ENCODE measurements around the gene AKAP17A. TPM values are rescaled to one million over a fixed set of nuclear protein-coding genes. Genes with fewer than 3 reads are reported as not detected.

AKAP17A gene
- total and polyA plus RNA-seq, 2 of the 8 experiments (the other 6 are each of a cell fraction or from before 2014, with no cell fraction given) = 14.0 to 41.2 TPM

- H4K8ac ChIP-seq (ENCODE audit: extremely low read depth, insufficient read depth, low read length) = no peak overlapping the region
- H3K18ac ChIP-seq (ENCODE audit: extremely low read depth, low read length) = no peak overlapping the region
- H3K9me3 ChIP-seq (ENCODE audit: insufficient read depth in 2 of 2, low read depth in 1 of 2, low read length in 1 of 2) = peaks cover 7 to 23% of the 10 kb centered on the region in 2 experiments
- H3K14ac ChIP-seq (ENCODE audit: insufficient read length) = no peak overlapping the region
- no peaks in the 10 kb centered on the region; the same call in 1 of the 2 replicates for H3K23me2 ChIP-seq (ENCODE audit: low read depth, low read length)
- H2BK12ac ChIP-seq (ENCODE audit: low read depth, low read length) = no peak overlapping the region
- H3K27me3 ChIP-seq (replicated peaks in 1 of 4; ENCODE audit: control insufficient read depth in 3 of 4, extremely low read depth in 1 of 4, insufficient read depth in 3 of 4, low read length in 3 of 4) = no peaks in the 10 kb centered on the region; a peak in 1 of 7 replicates
- no peak overlapping the region for H3K4ac ChIP-seq (replicated peaks; ENCODE audit: insufficient read length, low read depth, low read length)
- H3K4me2 ChIP-seq (ENCODE audit: insufficient read depth in 1 of 2, low read depth in 2 of 2, low read length in 2 of 2) = no peak overlapping the region
- H3K36me3 ChIP-seq (ENCODE audit: control insufficient read depth in 2 of 4, insufficient read depth in 4 of 4, low read length in 3 of 4) = no peaks in the 10 kb centered on the region
- H4K5ac ChIP-seq (ENCODE audit: insufficient read length, low read depth, low read length) = no peak overlapping the region
- H2BK5ac ChIP-seq (ENCODE audit: low read depth, low read length) = no peak overlapping the region
- FAIRE-seq (no peak), DNase-seq (ENCODE audit: low read depth in 1 of 2, low spot score in 2 of 2) (no peak)
- H3K56ac ChIP-seq (replicated peaks; ENCODE audit: insufficient read length, low read depth, low read length) = no peak overlapping the region
- POLR2A ChIA-PET (ENCODE audit: partially characterized antibody) = no interaction called here
- no peak overlapping the region for H4K91ac ChIP-seq (replicated peaks; ENCODE audit: insufficient read length, low read length)
- H4K20me1 ChIP-seq (replicated peaks in 1 of 2; ENCODE audit: control insufficient read depth in 1 of 2, insufficient read depth in 2 of 2, low read length in 2 of 2) = no peaks in the 10 kb centered on the region
- H3K9ac ChIP-seq (replicated peaks in 1 of 4; ENCODE audit: extremely low read depth in 1 of 4, low read depth in 3 of 4, low read length in 3 of 4) = no peak overlapping the region
- H2BK20ac ChIP-seq (ENCODE audit: low read length) = no peak overlapping the region
- no peak overlapping the region for H2BK15ac ChIP-seq (ENCODE audit: low read length)
- CTCF ChIA-PET (ENCODE audit: partially characterized antibody) = no interaction called here
- TF ChIP-seq POLR2AphosphoS5 (IDR thresholded peaks at IDR 0.05; ENCODE audit: low read depth, low read length) (no peak), KDM4A (IDR thresholded peaks at IDR 0.05; ENCODE audit: low read depth, low read length, severe bottlenecking) (no peak), CEBPB (IDR thresholded peaks at IDR 0.05; ENCODE audit: low read depth, low read length) (no peak), NANOG (IDR thresholded peaks at IDR 0.05; ENCODE audit: insufficient read depth, low read depth, low read length, poor library complexity, severe bottlenecking) (no peak)
- H3K23ac ChIP-seq (ENCODE audit: insufficient read length) = no peak overlapping the region
- H2AFZ ChIP-seq (ENCODE audit: low read length) = no peak overlapping the region
- H3K4me3 ChIP-seq (ENCODE audit: extremely low read depth in 1 of 4, insufficient read depth in 2 of 4, low read depth in 3 of 4, low read length in 4 of 4) = no peak overlapping the region
- H3K79me2 ChIP-seq (ENCODE audit: control insufficient read depth in 1 of 2, insufficient read depth in 2 of 2, low read length in 2 of 2) = no peaks in the 10 kb centered on the region
- H3K27ac ChIP-seq (ENCODE audit: low read depth, low read length) = no peak overlapping the region
- no peaks in the 10 kb centered on the region for H3K79me1 ChIP-seq (ENCODE audit: low read depth, low read length)
- peaks cover 0 to 2% (median 0%) of the 10 kb centered on the region in 4 experiments; a peak in 2 of 7 replicates for H3K4me1 ChIP-seq (replicated peaks in 1 of 4; ENCODE audit: control insufficient read depth in 3 of 4, insufficient read depth in 4 of 4, low read length in 3 of 4)
- no peak overlapping the region for H2BK120ac ChIP-seq (replicated peaks; ENCODE audit: low read depth, low read length)
- H2AK5ac ChIP-seq (ENCODE audit: low read depth, low read length) = no peak overlapping the region
These were observed 54.6 kb downstream of the AKAP17A start for GRCh38 chrX:1646009-1646408.

Measured in H1 (cell line).